ENCODE measurements around the gene FILIP1. TPM values are rescaled to one million over a fixed set of nuclear protein-coding genes. Genes with fewer than 3 reads are reported as not detected.

Gene FILIP1
- total RNA-seq, 6 donors from 2014 or later, result 16.7 to 31.7 (median 21.7) TPM

DNA sequence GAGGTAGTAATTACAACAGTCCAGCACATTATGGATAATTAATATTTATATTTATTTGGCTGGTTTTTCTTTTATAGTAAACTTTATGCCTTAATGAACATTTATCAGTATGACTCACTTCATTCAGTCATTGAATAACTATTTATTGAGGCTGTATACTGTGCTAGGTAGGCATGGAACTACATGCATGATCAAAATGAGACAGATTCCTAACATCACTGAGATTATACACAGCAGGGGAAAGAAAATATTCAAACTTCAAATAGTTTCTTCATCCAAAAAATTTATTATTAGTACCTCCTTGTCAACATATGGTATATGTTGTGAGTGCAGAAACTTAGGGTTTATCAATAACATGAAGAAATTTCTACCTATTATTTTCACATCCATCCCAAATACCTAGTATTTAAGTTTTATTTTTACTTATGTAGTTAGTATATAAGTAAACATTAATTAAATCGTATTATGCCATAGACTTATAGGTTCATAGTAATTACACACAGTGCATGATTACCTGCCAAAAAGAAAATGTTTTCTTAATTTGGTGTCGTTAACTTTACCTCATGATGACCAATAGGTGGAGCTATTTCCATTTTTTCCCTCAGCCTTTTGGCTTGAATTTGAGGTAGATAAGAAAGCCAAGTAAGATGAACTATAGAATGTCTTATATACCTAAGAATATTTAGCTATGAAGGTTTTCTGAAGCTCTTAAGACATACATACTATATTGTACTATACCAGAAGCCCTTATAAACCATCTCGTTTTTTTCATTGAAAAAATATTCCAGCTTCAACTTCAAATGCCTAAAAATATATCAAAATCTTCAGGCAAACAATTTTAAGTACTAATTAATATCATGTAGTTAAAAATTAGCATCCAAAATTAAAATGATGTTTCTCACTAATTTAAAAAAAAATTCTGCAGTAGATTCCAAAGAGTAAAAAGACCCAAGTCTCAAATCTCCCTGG, 196.5 kb downstream of the FILIP1 start:
- no peak overlapping the region for H3K27ac ChIP-seq
- ATAC-seq (ENCODE audit: low FRiP score in 2 of 2), result peak in 1 of 2 donors; percentile 69
- H3K9me3 ChIP-seq, result no peaks in the 10 kb centered on the region
- DNase-seq, result no peak
- 13 to 16% methylated on average over 3 of the region's 3 CpGs for WGBS, 2 donors
- TF ChIP-seq, protein P1, sequence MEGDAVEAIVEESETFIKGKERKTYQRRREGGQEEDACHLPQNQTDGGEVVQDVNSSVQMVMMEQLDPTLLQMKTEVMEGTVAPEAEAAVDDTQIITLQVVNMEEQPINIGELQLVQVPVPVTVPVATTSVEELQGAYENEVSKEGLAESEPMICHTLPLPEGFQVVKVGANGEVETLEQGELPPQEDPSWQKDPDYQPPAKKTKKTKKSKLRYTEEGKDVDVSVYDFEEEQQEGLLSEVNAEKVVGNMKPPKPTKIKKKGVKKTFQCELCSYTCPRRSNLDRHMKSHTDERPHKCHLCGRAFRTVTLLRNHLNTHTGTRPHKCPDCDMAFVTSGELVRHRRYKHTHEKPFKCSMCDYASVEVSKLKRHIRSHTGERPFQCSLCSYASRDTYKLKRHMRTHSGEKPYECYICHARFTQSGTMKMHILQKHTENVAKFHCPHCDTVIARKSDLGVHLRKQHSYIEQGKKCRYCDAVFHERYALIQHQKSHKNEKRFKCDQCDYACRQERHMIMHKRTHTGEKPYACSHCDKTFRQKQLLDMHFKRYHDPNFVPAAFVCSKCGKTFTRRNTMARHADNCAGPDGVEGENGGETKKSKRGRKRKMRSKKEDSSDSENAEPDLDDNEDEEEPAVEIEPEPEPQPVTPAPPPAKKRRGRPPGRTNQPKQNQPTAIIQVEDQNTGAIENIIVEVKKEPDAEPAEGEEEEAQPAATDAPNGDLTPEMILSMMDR (IDR thresholded peaks at IDR 0.05), result peak; percentile 25 to 74 (median 70)
- TF ChIP-seq EP300 (IDR thresholded peaks at IDR 0.05), result no peak
- H3K27me3 ChIP-seq, result no peaks in the 10 kb centered on the region
- H3K4me3 ChIP-seq, result no peak overlapping the region
- H3K36me3 ChIP-seq, result no peaks in the 10 kb centered on the region
- peaks cover 10 to 15% (median 12%) of the 10 kb centered on the region in 4 donors for H3K4me1 ChIP-seq

DNA sequence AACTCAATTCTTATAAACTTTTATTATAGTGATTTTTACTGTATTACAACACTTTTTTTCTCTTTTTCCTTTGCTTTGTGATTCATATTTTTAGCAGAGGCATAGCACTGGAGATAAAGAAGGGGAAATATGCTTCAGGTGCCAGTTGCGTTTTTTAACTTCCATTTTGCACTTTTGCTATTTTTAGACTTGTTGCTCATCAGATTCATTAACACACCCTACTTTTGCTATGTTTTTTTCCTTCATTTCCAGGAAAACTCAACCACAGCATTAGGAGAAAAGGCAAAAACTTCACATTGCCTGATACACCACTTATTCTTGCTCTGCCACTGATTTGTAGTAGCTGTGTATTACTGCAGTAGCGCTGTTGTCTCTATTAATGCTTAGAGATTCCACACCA, 201.0 kb downstream of the FILIP1 start:
- Histone ChIP-seq H3K36me3 (no peaks in the 10 kb centered on the region), H3K27me3 (no peaks in the 10 kb centered on the region), H3K4me1 (no peaks in the 10 kb centered on the region), H3K27ac (no peak overlapping the region), H3K4me3 (no peak overlapping the region), H3K9me3 (no peaks in the 10 kb centered on the region)
- 90 to 93% methylated on average over 2 of the region's 2 CpGs for WGBS, 2 donors
- no peak for ATAC-seq (ENCODE audit: low FRiP score in 2 of 2)
- DNase-seq, result no peak
- TF ChIP-seq, protein P1 (IDR thresholded peaks at IDR 0.05), result no peak
- TF ChIP-seq POLR2AphosphoS5 (IDR thresholded peaks at IDR 0.05) (no peak), EP300 (IDR thresholded peaks at IDR 0.05) (no peak), POLR2A (IDR thresholded peaks at IDR 0.05) (no peak)

DNA sequence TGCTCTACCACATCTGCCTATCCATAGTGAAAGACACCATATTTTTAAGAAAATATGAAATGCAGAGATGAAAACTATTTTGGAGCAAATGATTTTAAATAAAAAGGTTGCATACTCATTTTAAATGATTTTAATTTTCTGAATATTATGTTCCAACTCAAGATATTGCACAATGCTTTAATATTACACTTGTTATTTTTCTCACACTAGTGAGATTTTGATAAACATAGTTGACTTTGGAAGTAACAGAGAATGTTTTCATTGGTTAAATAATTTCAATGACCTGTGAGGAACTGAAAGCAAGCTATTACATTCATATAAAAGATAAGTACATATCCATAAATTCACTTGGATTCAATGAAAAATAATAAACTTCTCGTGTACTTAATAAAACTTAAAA, 201.9 kb downstream of the FILIP1 start:
- no peaks in the 10 kb centered on the region for H3K9me3 ChIP-seq
- WGBS, 2 donors, result 79 to 82% methylated on average over 1 of the region's 1 CpG
- ATAC-seq (ENCODE audit: low FRiP score in 2 of 2) (no peak), DNase-seq (no peak)
- H3K36me3 ChIP-seq, result no peaks in the 10 kb centered on the region
- TF ChIP-seq POLR2AphosphoS5 (IDR thresholded peaks at IDR 0.05), result no peak
- TF ChIP-seq, protein P1 (IDR thresholded peaks at IDR 0.05), result no peak
- no peak for TF ChIP-seq EP300 (IDR thresholded peaks at IDR 0.05)
- no peak for TF ChIP-seq POLR2A (IDR thresholded peaks at IDR 0.05)
- H3K4me3 ChIP-seq, result no peak overlapping the region
- H3K4me1 ChIP-seq, result peaks cover 0 to 2% (median 0%) of the 10 kb centered on the region in 4 donors
- H3K27me3 ChIP-seq, result no peaks in the 10 kb centered on the region
- H3K27ac ChIP-seq, result no peak overlapping the region

DNA sequence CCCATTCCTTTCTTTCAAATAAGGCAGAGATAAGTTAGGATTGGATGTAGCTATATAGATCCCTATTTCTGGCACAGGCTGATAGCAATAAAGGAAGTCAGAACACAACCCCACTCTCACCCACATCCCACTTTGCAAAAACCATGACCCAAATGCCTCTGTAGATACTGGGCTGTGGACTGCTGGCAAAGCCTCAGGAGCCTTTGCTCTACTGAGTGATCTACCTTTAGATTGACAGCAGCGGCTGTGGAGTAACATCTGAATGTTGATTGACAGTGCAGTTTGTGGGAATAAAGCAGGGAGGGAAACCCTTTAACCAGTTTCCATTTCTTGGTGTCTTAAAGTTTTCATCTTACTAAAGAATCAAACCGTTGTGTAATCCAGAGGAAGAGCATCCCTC, 202.3 kb downstream of the FILIP1 start:
- ATAC-seq (ENCODE audit: low FRiP score in 2 of 2) (no peak), DNase-seq (no peak)
- H3K4me3 ChIP-seq, result no peak overlapping the region
- H3K9me3 ChIP-seq, result no peaks in the 10 kb centered on the region
- H3K36me3 ChIP-seq, result no peaks in the 10 kb centered on the region
- WGBS, 2 donors, result 58 to 88% methylated on average over 2 of the region's 2 CpGs
- TF ChIP-seq POLR2AphosphoS5 (IDR thresholded peaks at IDR 0.05), result no peak
- TF ChIP-seq POLR2A (IDR thresholded peaks at IDR 0.05), result no peak
- TF ChIP-seq, protein P1 (IDR thresholded peaks at IDR 0.05), result no peak
- TF ChIP-seq EP300 (IDR thresholded peaks at IDR 0.05), result no peak
- H3K27me3 ChIP-seq, result no peaks in the 10 kb centered on the region
- H3K27ac ChIP-seq, result no peak overlapping the region
- H3K4me1 ChIP-seq, result peaks cover 0 to 5% (median 1%) of the 10 kb centered on the region in 4 donors

Data from upper lobe of left lung (tissue), 6 donors.